AG08396 (cell line): ENCODE data around the gene AHNAK2.
"Not testable (repeated sequence)": the region's sequence is repeated elsewhere in the genome, so short reads cannot be mapped to it uniquely, and the experiment has no call there.

Source experiments
- DNase-seq: peaks from one replicate; pipeline ENCODE4 v3.0.0; 2012; ENCODE audit warnings: low spot score, mixed read lengths

The AHNAK2 gene

GRCh38 chr14:104898870-104899510 is 79.2 kb downstream of the AHNAK2 start:
- no peak for DNase-seq

- DNase-seq = no peak
These were observed 80.0 kb downstream of the AHNAK2 start for GRCh38 chr14:104898195-104898558.

GRCh38 chr14:104897330-104898194 is 80.6 kb downstream of the AHNAK2 start:
- no peak for DNase-seq

DNA sequence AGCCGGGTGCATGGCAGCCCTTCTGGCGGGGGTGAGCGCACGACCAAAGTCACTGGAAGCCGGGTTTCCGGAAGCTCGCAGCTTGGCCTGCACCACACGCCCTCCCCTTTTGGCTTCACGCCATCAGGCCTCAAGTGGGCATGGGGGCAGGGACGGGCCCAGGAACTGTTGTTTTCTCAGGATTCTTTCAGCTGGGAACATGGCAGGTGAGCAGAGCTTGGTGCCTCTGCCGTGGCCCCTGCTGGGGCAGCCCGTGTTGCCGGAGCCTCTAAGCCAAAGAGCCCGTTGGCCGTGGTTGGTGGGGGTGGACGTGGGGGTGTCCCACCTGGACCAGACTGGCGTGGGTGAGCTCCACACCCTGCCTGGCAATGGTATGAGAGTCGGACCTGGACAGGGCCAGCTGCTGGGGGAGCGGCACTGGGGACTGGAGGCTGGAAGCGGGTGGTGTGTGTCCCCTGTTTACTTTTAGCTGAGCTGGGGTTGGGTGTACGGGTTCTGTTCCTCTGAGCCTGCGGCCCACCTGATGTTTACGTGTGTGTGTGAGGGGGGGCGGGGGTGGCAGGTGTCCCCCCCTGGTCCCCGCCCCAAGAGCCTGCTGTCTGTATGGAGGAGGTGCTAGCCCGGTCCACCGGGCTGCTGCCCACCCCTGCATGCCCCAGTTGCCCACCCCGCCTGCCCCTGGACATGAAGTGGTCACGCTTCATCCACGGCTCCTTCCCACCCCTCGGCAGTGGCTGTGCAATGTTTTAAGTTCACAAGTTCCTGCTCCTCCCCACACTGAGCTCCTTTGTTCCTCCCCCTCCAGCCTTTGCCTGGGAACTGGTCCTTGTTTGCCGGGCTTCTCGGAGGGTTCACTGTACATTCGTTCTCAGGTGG is 82.2 kb downstream of the AHNAK2 start:
- DNase-seq = no peak

DNA sequence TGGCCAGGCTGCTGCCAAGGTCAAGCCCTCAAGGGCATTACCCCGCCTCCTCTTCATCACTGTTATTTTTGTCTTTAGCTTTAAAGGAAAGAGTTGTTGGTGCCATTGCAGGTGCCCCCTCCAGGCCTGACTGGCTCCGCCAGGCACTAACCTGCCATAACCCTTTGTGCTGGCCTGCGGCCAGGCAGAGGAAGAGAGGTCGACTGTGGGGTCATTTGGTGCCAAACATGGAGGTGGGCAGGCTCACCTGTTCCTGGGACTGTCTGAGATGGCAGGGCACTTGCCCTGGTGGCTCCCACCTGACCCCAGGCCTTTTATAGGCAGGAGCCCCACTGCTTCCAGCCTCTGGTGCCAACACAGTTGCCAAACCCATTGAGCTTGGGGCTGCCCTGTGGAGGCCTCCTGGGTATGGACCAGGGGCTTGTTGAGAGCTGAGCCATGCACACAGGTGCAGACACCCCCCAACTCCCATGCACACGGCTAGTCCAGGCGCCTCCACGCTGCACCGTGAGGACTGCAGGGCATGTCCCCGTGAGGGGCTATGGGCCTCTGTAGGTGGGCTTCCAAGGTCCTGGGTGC is 82.9 kb downstream of the AHNAK2 start:
- DNase-seq = no peak

GRCh38 chr14:104894331-104895206 is 83.6 kb downstream of the AHNAK2 start:
- no peak for DNase-seq

- DNase-seq = no peak
These were observed 84.6 kb downstream of the AHNAK2 start for GRCh38 chr14:104893435-104894207.

DNA sequence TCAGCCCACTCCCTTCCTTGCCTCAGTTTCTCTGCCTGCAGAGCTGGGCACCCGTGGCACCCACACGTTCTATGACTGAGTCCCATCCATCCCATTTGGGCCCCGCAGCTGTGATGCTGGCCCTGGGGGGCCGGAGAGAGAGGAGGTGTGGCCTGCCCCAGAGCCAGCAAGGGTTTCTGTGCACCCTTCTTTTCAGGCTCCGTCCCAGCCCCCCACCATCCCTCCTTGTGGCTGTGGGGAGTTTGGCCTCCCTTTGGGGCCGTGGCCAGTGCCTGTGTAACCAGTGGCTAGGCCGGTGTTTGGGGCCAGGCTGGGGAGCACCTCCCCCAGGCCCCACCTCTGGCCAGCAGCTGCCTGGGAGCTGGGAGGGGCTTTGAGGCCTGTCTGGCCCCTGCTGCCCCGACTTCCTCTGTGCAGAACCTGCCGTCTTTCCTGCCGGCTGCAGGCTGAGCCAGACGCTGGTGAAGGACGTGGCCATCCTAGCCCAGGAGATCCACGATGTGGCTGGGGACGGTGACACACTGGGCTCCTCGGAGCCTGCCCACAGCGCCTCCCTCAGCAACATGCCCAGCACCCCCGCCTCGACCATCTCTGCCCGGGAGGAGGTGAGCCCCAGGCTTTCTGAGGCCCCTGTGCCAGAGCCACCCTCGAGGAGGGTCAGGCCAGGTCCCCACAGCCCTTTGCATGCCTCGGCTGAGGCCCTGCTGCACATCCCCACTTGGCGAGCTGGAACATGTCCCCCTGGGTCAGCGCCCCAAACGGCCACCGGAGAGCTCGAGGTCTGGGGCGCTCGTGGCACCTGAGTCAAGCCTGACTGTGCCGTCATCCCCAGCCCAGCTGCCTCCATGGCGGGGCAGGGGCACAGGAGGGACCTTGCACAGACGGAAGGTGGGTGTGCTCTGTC is 85.4 kb downstream of the AHNAK2 start:
- no peak for DNase-seq

GRCh38 chr14:104891664-104892530 is 86.3 kb downstream of the AHNAK2 start:
- no peak for DNase-seq

DNA sequence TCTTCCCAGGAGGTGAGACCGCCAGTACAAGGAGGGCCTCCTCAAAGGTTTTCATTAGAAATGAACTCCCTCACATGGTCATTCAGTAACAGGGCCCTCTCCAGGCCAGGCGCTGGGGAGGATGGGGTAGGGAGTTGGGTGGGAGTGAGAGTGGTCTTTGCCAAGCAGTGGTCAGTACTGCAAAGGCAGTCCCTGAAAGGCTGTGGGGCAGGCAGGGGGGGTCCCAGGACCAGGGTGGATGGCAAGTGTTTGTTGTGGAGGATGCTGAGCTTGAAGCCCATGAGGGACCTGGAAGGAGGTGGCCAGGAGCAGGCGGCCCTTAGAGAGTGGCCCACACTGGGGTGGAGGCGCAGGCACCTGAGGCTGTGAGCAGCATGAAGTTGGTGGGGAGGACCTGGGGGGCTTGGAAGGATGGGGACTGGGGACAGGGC is 87.0 kb downstream of the AHNAK2 start:
- DNase-seq = no peak

DNA sequence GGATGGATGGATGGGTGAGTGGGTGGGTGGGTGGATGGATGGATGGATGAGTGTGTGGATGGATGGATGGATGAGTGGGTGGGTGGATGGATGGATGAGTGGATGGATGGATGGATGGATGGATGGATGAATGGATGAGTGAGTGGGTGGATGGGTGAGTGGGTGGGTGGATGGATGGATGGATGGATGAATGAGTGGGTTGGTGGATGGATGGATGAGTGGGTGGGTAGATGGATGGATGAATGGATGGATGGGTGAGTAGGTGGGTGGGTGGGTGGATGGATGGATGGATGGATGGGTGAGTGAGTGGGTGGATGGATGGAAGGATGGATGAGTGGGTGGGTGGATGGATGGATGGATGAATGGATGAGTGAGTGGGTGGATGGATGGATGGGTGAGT is 87.9 kb downstream of the AHNAK2 start:
- DNase-seq = not testable (repeated sequence)

DNA sequence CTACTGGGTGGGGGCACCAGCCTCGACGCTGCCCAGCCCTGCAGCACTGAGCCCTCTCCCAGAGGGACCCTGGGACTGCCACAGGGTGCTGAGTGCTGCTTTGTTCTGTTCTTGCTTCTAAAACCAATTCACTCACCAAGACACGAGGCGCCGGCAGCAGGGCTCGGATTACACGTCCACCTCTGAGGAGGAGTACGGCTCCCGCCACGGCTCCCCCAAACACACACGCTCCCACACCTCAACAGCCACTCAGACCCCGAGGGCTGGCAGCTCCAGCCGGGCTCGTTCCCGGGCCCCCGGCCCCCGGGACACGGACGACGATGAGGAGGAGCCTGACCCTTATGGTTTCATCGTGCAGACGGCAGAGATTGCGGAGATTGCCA is 88.8 kb downstream of the AHNAK2 start:
- no peak for DNase-seq

- DNase-seq = no peak
These were observed 89.4 kb downstream of the AHNAK2 start for GRCh38 chr14:104888489-104889374.

- no peak for DNase-seq
These were observed 90.3 kb downstream of the AHNAK2 start for GRCh38 chr14:104887623-104888488.
